Upper lobe of left lung (tissue), 4 donors: ENCODE data around the gene AP2A2.

Experiments used
- POLR2A ChIP-seq, 4 donors: fragments of 450-650 bp; IDR thresholded peaks; one replicate each; pipeline ENCODE4 v1.5.1; 2016 to 2017; ENCODE audit warnings: antibody characterized with exemption in 4 of 4, mild to moderate bottlenecking in 2 of 4
- POLR2AphosphoS5 ChIP-seq, 2 donors: sonication (generic); formaldehyde crosslinking; IDR thresholded peaks; one replicate each; pipeline ENCODE4 v1.5.1; 2017; ENCODE audit warnings: antibody characterized with exemption in 2 of 2
- TF ChIP-seq, protein P1 (sequence below), 6 experiments: fragments of 450-650 bp in 4 of 6; fragments of 200-600 bp in 2 of 6; sonication (generic) in 2 of 6; IDR thresholded peaks; one replicate each; pipeline ENCODE4 v1.5.1; 2016 to 2019; ENCODE audit warnings: antibody characterized with exemption in 6 of 6

DNA sequence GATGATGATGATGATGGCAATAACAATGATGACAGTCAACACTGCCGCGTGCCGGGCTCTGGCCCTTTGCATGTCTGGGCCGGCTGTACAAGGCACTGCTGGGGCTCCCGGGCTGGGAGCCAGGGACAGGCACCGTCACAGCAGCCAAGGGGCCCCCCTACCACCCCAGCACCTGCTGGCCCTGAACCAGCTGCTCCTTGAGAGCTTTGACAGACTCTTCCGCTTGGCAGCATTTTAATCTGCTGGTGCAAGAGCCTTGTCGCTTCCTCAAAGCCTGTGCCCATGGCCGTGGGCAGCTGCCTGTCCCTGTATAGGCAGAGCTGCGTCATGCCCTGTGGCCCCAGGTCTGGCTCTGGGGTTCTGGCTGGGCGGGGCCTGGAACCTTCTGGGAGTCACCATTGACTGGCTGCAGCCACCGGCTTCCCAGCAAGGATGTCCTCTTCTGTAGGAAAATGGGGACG, 123.8 kb downstream of the AP2A2 start:
- TF ChIP-seq, protein P1, sequence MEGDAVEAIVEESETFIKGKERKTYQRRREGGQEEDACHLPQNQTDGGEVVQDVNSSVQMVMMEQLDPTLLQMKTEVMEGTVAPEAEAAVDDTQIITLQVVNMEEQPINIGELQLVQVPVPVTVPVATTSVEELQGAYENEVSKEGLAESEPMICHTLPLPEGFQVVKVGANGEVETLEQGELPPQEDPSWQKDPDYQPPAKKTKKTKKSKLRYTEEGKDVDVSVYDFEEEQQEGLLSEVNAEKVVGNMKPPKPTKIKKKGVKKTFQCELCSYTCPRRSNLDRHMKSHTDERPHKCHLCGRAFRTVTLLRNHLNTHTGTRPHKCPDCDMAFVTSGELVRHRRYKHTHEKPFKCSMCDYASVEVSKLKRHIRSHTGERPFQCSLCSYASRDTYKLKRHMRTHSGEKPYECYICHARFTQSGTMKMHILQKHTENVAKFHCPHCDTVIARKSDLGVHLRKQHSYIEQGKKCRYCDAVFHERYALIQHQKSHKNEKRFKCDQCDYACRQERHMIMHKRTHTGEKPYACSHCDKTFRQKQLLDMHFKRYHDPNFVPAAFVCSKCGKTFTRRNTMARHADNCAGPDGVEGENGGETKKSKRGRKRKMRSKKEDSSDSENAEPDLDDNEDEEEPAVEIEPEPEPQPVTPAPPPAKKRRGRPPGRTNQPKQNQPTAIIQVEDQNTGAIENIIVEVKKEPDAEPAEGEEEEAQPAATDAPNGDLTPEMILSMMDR (IDR thresholded peaks at IDR 0.05), result no peak
- TF ChIP-seq POLR2A (IDR thresholded peaks at IDR 0.05), result no peak
- TF ChIP-seq POLR2AphosphoS5 (IDR thresholded peaks at IDR 0.05), result no peak
